Measurements from ENCODE around the gene RNF151.

The RNF151 gene

DNA sequence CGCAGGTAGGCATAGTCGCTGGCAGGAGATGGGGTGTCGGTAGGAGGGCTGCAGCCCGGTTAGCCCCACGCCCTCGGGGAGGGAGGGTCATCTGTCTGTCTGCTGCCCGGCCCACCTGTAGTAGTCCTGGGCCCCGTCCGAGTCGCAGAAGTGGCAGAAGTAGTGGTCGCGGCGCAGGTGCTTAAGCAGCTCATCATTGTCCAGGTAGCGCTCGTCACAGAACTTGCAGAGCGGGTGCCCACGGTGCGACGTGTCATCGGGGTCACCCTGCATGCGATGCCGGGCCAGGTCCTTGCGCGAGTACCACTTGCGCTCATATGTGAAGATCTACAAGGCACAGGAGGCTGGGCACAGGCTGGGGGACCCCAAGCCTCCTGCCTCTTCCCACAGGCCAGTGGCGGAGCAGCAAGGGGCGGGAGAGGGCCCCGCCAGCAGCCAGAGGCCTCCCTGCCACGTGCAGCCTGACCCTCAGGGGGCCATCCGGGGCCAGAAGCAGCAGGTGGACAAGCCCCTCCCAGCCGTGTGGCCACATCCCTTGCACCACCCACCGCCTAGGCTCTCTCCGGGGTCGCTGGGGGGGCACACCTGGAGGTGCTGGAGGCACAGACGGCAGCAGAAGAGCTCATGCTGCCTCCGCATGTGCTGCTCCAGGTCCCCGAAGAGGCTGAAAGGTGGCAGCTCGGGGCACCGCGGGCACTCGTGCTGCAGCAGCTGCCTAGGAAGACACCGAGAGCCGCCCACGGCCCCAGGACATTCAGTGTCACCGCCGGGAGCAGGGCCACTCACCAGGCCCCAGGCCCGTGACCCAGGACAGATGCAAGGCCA lies 36.0 kb downstream of the RNF151 start:
- H3K79me2 ChIP-seq (ENCODE audit: control insufficient read depth, low read length), result peaks cover 62% of the 10 kb centered on the region
- H3K27me3 ChIP-seq (ENCODE audit: control insufficient read depth, low read length), result no peaks in the 10 kb centered on the region
- H3K4me3 ChIP-seq (ENCODE audit: low read length), result no peak overlapping the region
- no peaks in the 10 kb centered on the region for H3K9me2 ChIP-seq (replicated peaks; ENCODE audit: control insufficient read depth, low read length)
- peaks cover 27% of the 10 kb centered on the region for H4K20me1 ChIP-seq (ENCODE audit: control insufficient read depth, insufficient read depth, low read depth, low read length)
- H3K9me3 ChIP-seq (ENCODE audit: control insufficient read depth, insufficient read depth, low read length), result no peaks in the 10 kb centered on the region
- H3F3A ChIP-seq (ENCODE audit: control insufficient read depth, insufficient read depth), result no peaks in the 10 kb centered on the region
- no peak overlapping the region for H3K27ac ChIP-seq (ENCODE audit: low read depth, low read length)
- no peak overlapping the region for H3K4me2 ChIP-seq (ENCODE audit: low read length)
- no peak for TF ChIP-seq EZH2phosphoT487 (IDR thresholded peaks at IDR 0.05; ENCODE audit: borderline replicate concordance, low read length)
- TF ChIP-seq, protein P1, sequence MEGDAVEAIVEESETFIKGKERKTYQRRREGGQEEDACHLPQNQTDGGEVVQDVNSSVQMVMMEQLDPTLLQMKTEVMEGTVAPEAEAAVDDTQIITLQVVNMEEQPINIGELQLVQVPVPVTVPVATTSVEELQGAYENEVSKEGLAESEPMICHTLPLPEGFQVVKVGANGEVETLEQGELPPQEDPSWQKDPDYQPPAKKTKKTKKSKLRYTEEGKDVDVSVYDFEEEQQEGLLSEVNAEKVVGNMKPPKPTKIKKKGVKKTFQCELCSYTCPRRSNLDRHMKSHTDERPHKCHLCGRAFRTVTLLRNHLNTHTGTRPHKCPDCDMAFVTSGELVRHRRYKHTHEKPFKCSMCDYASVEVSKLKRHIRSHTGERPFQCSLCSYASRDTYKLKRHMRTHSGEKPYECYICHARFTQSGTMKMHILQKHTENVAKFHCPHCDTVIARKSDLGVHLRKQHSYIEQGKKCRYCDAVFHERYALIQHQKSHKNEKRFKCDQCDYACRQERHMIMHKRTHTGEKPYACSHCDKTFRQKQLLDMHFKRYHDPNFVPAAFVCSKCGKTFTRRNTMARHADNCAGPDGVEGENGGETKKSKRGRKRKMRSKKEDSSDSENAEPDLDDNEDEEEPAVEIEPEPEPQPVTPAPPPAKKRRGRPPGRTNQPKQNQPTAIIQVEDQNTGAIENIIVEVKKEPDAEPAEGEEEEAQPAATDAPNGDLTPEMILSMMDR (IDR thresholded peaks at IDR 0.05; ENCODE audit: low read depth, low read length, poor library complexity, severe bottlenecking), result no peak
- peaks cover 33% of the 10 kb centered on the region for H3K4me1 ChIP-seq (ENCODE audit: control insufficient read depth, low read length)
- peaks cover 93% of the 10 kb centered on the region for H3K36me3 ChIP-seq (ENCODE audit: control insufficient read depth, low read length)

GRCh38 chr16:2003231-2003826 lies 36.7 kb downstream of the RNF151 start:
- peaks cover 93% of the 10 kb centered on the region for H3K36me3 ChIP-seq (ENCODE audit: control insufficient read depth, low read length)
- no peak overlapping the region for H3K4me2 ChIP-seq (ENCODE audit: low read length)
- H3K79me2 ChIP-seq (ENCODE audit: control insufficient read depth, low read length), result peaks cover 69% of the 10 kb centered on the region

DNA sequence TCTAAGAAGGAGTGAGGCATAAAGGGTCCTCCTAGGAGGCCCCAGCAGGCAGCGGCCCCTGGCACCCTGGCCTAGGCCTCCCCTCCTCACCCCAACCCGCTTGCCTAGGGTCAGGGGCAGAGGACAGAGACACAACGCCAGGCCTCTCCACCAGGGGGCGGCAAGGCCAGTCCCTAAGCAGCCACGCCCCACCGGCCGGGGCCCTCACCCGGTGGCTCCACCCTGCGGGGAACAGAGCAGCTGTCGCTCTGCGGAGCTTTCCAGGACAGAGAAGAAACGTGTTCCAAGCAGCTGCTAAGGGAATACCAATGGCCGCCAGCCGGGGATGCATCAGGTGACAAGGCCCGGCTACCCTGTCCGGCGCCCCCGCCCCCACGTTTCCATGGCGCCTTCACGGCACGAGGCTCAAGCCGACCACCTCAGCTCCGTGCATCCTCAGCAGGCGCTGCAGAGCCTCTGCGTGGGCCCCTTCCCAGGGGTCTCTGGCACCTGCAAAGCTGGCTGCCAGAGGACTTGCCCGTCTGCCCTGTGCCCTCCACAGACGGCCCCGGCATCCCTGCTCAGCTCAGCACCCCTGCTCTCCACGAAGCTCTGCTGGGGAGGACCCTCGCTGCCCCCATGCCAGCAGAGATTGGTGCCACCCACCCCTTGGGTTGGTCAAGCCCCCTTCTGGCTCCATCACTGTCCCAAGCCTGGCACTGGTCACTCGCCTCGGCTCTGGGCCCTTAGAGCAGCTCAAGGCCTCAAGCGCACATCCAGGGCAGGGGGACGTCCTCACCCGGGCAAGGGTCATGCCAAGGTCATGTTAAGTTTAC lies 37.4 kb downstream of the RNF151 start:
- Histone ChIP-seq H3K4me1 (ENCODE audit: control insufficient read depth, low read length) (peaks cover 43% of the 10 kb centered on the region), H4K20me1 (ENCODE audit: control insufficient read depth, insufficient read depth, low read depth, low read length) (peaks cover 38% of the 10 kb centered on the region), H3K4me2 (ENCODE audit: low read length) (peak overlapping the region; percentile 41), H3K79me2 (ENCODE audit: control insufficient read depth, low read length) (peaks cover 76% of the 10 kb centered on the region), H3K4me3 (ENCODE audit: low read length) (no peak overlapping the region), H3K9me2 (replicated peaks; ENCODE audit: control insufficient read depth, low read length) (no peaks in the 10 kb centered on the region), H3K36me3 (ENCODE audit: control insufficient read depth, low read length) (peaks cover 93% of the 10 kb centered on the region), H3F3A (ENCODE audit: control insufficient read depth, insufficient read depth) (no peaks in the 10 kb centered on the region), H3K27me3 (ENCODE audit: control insufficient read depth, low read length) (no peaks in the 10 kb centered on the region), H3K27ac (ENCODE audit: low read depth, low read length) (no peak overlapping the region), H3K9me3 (ENCODE audit: control insufficient read depth, insufficient read depth, low read length) (no peaks in the 10 kb centered on the region)
- TF ChIP-seq, protein P1 (IDR thresholded peaks at IDR 0.05; ENCODE audit: low read depth, low read length, poor library complexity, severe bottlenecking), result peak; percentile 99
- TF ChIP-seq EZH2phosphoT487 (IDR thresholded peaks at IDR 0.05; ENCODE audit: borderline replicate concordance, low read length), result no peak

More at GRCh38 chr16:2003231-2003826, 36.7 kb downstream of the RNF151 start:
- Histone ChIP-seq H3K27ac (ENCODE audit: low read depth, low read length) (no peak overlapping the region), H3K9me2 (replicated peaks; ENCODE audit: control insufficient read depth, low read length) (no peaks in the 10 kb centered on the region), H4K20me1 (ENCODE audit: control insufficient read depth, insufficient read depth, low read depth, low read length) (peaks cover 34% of the 10 kb centered on the region), H3K4me3 (ENCODE audit: low read length) (no peak overlapping the region), H3K27me3 (ENCODE audit: control insufficient read depth, low read length) (no peaks in the 10 kb centered on the region), H3K9me3 (ENCODE audit: control insufficient read depth, insufficient read depth, low read length) (no peaks in the 10 kb centered on the region), H3K4me1 (ENCODE audit: control insufficient read depth, low read length) (peaks cover 40% of the 10 kb centered on the region), H3F3A (ENCODE audit: control insufficient read depth, insufficient read depth) (no peaks in the 10 kb centered on the region)
- no peak for TF ChIP-seq EZH2phosphoT487 (IDR thresholded peaks at IDR 0.05; ENCODE audit: borderline replicate concordance, low read length)
- TF ChIP-seq, protein P1 (IDR thresholded peaks at IDR 0.05; ENCODE audit: low read depth, low read length, poor library complexity, severe bottlenecking), result no peak

All from DOHH2 (cell line).